DMS153 treated with DMSO at 0.1 percent for 48 hours (cell line): ENCODE data around the gene ICA1L.
"Not testable (repeated sequence)": the region's sequence is repeated elsewhere in the genome, so short reads cannot be mapped to it uniquely, and the experiment has no call there.

ENCODE experiments used
- DNase-seq: peaks from one replicate; lab custom pipeline; 2025; ENCODE audit not compliant: unreplicated experiment; lab: John Stamatoyannopoulos, UW

The ICA1L gene

DNA sequence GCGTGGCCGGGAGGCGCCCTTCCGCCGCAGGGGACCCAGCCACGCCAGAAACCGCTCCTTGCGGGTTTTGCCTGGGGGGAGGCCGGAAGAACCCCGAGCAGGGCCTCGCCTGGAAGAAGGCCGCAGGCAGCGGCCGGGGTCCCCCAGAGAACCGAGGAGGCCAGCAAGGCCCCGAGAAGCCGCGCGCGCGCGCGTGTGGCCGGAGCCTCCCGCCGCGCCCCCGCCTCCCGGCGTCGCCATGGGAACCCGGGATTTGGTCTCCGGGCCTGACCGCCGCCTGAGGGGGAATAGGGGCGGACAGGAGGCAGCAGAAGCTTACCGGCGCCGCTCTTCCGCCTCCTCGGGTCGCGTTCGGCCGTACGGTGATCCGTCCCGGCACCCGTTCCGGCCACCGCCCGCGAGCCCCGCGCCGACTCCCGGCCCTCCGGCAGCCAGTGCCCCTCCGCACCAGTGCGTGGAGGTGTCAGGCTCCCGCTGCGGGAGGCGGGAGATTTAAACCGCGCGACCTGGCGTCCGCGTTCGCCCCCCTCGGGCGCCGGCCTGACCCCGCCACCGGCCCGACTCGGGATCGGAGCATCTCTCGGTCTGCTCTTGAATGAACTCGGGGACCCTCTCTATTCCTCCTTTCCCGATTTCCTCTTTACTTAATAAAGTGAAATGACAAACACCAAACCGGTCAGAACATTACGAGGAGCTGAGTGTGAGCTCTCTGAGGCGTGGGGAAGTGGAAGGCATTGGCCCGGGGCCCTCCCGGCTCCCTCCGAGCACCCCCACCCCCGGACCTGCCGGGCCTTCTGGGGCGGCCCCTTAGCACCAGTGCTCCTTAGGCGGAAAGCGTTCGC, at the start of gene ICA1L:
TSS of gene ICA1L (minus strand) at position 467 of the 842 bp plus-strand sequence. CDS start 42,757 bp downstream, outside the sequence.
- peak; percentile 39 for DNase-seq

DNA sequence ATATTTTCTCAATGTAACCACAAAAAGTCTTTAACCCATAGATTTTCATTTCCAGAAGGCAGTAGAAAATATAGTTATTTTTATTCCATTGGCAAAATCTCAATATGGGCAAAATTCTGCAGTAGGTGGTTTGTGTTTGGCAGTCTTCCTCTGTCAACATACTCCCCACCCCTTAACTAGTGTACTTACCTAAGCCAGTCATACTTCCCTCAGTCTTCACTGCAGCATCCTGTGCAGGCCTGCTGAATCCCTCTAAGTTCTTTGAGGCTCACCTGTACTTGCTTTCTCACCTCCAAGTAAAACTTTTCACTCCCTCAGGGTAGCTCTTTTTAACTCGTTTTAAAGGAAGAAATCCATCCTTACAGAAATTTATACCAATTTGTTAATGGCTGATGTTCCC, 47.3 kb upstream of the ICA1L start:
- DNase-seq = no peak

DNA sequence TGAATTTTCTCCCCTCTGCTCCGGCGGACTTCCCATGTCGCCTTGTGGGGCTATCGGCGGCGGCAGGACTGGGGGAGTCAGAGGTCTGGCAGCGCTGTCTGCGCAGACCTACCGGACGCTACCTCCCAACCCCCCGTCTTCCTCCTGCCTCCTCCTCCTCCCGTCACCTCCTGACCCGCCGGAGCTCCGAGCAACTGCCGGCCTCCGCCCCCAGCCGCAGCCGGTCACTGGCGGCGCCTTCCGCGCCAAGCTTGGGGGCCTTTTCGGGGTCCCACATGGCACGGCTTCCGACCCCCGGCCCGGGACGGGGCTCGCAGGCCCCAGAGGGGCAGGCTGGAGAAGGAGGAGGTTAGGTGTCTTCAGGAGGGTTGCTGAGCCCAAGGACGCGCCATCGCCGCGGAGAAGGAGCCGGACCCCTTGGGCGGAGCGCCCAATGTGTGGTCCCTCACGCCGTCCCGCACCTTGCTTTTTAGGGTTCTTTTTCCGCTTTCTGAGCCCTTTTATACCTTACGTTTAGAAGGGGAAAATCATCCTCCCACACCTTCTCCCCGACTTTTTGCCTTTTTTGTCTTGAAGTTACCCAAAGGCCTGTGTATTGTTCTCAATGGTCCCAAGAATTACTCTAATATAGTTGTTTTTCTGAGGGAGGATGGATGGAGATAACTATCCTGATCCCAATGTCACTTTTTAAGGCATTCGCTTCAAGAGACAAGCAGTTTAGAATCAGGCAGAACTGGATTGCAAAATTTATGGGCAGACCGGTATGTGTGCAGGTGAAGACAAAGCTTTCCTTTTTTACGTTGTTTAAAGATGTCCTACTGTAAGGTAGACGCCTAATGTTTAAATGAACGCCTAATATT, 41.0 kb upstream of the ICA1L start:
- DNase-seq = not testable (repeated sequence)

DNA sequence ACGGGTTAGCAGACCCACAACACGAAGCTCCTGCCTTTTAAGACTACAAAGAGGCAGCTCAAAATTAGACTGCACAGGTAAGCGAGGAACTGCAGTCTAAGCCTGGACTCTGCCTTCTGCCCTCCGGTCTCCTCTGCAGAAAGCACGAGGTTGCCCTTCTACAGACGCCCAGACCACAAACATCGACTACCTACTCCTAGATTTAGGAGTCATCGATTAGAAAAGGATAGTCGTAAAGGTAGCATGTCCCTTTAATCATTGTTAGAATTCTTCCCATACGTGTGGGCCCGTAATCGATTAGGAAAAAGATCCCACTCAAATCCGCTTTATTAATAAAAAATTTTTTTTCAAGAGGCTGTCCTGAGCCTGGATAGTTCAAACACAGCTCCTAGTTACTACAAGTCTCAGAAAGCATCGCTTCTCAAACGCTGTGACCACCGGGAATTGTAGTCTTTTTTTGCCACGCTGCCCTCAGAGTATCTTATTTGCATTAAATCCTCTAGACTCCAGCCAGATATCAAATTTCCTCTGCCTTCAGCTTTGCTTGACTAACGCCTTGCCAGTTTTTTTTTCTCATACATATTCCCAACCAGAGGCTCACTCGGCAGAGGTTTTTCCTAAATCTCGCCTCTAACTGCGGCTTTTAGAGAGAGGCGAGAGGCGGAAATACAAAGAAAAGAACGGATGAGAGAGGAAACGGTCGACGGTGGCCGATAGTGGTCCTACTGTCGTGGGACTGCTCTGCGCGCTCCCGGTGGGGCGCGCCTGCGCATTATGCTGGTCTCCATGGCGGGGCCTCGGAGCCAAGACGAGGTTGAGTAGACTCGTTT, 40.2 kb upstream of the ICA1L start, which contains the start of the genes CARF and WDR12:
TSS of gene CARF (plus strand) at position 764 of the 830 bp plus-strand sequence. CDS start 29,628 bp downstream, outside the sequence.
TSS of gene WDR12 (minus strand) at position 162 of the 830 bp plus-strand sequence. CDS start 197 bp downstream, outside the sequence.
- peak; percentile 98 for DNase-seq

DNA sequence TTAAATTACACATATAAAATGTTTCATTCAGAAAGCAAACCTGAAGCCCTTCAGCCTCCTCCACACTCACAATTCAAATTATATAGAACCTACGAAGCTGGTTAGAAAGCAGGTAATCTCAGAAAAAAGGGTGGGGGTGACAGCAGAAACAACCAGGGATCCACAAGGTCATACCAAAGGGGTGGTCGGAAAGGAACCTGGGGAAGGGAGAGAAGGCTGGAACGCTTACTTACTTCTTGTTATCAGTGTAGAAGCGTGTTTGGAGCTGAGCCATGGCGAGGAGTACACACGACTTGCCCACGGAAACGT, 39.6 kb upstream of the ICA1L start:
- DNase-seq = no peak

DNA sequence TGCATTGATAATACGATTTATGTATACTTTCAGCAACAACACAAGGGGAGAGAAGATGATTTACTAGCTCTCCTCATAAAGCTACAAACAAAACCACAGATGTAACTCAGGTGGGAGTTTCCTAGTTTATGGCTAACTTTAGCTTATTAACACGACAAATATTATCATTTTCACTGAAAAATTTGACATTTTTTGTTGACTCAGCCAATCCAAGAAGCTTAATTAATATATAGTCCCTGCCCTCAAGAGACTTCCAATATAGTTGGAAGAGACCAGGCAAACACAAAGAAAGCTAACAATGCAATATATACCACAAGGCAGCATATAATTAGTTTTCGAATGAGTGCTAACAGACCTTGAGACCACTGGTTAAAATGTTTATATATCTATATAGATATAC, 39.1 kb upstream of the ICA1L start:
- DNase-seq = no peak

DNA sequence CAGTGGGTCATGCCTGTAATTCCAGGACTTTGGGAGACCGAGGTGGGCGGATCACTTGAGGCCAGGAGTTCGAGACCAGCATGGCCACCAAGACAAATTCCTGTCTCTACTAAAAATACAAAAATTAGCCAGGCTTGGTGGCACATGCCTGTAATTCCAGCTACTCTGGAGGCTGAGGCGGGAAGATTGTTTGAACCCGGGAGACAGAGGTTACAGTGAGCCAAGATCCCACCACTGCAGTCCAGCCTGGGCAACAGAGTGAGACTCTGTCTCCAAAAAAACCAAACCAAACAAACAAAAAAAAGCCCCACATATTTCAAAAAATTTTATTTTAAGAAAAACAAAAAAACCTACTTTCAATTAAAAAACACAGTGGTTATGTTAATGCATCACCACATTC, 38.7 kb upstream of the ICA1L start:
- DNase-seq = not testable (repeated sequence)

DNA sequence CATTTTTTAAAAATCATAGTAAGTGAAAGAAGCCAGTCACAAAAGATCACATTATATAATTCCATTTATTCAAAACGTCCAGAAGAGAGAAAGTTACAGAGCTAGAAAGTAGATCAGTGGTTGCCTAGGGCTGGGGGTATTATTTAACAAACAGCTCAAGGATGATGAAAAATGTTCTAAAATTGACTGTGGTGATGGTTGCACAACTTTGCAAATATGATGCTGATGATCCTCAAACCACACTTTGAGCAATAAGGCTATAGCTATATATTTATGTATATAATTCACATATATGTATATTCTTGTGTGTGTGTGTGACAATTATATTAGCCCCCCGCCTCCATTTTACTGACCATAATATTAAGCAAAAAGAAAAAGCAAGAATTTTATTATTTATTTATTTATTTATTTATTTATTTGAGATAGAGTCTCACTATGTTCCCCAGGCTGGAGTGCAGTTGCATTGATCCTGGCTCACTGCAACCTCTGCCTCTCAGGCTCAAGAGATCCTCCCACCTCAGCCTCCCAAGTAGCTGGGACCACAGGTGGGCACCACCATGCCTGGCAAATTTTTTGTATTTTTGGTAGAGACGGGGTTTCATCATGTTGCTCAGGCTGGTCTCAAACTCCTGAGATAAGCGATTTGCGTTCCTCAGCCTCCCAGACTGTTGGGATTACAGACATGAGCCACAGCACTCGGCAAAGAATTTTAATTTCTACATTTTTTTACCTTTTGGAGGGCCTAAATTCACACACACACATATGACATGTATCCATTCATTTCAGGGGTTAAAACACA, 38.0 kb upstream of the ICA1L start:
- DNase-seq = no peak

DNA sequence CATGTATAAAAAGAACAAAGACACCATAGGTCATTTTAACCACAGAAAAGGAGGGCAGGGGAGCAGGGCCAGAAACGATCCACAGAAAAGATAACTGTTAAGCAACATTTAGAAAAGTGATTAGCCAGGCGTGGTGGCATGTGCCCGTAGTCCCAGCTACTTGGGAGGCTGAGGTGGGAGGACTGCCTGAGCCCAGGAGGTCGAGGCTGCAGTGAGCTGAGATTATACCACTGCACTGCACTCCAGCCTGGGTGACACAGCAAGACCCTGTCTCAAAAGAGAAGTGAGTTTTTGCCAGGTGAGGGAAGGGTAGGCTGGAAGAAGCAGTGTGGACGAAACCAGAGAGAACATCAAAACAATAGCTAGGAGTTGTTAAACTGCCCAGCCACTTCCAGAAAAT, 36.6 kb upstream of the ICA1L start:
- DNase-seq = no peak

DNA sequence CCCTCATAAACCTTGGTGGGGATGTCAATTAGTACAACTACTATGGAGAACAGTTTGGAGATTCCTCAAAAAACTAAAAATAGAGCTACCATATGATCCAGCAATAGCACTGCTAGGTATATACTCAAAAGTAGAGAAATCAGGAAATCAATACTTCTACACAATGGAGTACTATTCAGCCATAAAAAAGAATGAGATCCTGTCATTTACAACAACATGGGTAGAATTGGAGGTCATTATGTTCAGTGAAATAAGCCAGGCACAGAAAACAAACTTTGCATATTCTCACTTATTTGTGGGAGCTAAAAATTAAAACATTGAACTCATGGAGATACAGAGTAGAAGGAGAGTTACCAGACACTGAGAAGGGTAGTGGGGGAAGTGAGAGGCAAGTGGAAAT, 33.9 kb upstream of the ICA1L start:
- DNase-seq = not testable (repeated sequence)

DNA sequence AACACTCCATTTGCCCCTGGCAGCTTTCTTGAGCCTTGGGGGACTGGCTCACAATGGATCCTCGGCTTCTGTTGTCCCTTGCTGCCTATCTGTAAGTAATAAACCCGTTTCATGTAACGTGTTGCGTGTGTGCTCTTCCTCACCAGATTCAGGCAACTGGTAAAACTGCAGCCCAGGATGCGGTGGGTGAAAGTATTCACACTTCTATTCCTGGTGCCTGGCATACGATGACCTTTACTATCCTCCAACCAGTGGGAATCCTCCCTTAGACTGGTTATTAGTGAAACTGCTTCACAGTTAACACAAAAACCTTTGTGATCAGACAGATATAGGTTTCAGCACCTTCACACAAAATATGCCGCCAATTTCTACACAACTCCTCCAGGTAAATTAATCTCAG, 13.6 kb upstream of the ICA1L start:
- DNase-seq = no peak

DNA sequence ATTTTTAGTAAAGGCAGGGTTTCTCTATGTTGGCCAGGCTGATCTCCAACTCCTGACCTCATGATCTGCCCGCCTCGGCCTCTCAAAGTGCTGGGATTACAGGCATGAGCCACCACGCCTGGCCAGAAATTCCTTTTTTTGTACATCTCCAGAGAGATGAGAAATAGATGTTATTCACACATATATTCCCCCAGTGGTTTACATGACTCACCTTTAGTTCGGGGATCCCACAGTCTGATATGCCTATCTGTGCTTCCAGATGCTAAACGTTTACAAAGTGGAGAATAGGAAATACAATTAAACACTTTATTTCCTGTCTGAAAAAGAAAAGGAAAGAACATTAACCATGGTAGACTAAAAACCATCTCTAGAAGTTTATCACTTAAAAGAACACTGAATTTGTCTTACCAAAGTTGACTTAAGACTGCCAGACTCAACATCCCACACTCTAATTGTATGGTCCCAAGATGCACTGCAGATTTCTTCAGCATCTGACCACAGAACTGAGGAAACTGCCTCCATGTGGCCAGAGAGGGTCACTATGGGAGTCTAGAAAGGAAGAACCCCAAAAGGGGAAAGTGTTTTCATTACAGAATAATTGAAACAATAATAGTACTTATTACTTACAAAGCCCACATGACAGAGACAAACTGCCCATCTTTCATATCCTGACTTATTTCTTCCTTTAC, 12.6 kb upstream of the ICA1L start:
- DNase-seq = no peak

DNA sequence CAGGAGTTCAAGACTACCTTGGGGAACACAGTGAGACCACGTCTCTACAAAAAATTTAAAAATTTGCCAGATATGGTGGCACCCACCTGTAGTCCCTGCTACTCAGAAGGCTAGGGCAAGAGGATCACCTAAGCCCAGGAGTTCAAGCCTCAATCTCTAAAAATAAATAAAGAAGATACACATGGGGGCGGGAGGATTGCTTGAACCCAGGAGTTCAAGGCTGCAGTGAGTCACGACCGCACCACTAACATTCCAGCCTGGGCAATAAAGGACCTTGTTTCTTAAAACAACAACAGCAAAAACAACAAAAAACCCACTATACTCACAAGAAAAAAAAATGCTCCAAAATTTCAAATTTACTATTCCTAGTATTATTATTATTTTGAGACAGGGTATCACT, 10.0 kb upstream of the ICA1L start:
- no peak for DNase-seq

DNA sequence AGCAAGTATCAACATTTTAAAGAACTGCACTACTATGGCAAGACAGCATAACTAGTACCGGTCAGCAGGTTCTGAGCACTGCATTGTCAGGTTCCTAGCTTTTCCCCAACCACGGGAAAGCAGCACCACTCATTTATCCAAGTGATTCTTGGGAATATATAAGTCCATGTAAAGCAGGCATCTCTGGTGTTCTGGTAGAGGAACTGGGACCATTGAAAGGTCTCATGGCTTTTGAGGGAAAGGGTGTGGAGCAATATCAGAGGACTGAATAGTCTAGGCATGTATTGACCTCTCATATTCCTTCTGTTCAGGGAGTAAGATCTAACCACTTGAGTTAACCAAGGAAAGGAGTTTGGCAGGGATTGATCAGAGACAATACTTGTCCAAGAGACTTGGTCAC, 6.1 kb upstream of the ICA1L start:
- DNase-seq = no peak

DNA sequence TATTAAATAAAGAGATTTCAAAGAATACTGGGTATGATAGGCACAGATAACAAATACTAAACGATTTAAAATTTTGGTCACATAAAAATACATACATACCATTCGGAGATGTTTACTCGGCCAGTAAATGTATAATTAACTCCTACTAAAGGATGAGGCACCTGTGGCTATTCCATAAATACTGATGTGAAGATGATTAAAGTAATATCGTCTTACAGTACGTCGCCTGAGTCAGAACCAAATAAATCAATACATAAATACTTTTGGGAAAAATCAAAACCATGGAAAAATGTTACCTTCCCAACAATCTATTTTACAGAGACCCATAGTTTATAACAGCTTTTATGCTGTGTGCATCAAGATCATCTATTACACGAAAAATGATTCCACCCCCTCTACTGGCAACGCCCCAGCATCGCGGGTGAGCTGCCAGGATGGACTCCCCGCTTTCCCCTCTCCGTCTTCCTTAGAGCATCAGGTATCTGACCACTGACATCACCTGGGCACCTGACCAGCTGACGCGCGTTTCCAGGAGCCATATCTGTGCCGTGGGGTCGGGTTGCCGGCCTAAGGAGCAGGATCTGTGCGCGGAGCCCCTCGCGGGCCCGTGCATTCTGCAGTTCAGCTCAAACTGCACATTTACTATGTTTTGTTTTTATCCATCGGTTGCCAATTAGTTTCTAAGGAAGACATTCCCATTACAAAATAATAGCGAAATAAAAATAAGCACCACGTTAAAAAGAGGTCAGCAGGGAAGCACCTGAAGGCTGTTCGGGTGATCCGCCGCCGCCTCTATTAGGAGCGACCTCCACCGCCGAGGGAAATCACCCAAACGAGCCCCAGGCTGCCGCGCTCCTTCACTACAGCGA, 901 bp downstream of the ICA1L start:
- DNase-seq = peak; percentile 87

DNA sequence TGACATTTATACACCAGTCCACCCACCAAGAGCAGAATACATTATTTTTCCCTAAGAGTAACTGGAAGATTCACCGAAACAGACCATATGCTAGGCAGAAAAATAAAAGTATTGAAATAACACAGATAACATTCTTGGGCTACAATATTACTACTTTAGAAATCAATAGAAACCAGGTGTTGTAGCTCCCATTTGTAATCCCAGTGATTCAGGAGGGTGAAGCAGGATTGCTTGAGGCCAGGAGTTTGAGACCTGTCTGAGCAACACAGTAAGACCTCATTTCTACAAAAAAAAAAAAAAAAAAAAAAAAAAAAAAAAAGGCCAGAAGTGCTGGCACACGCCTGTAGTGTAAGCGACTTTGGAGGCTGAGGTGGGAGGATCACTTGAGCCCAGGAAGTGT, 9.6 kb downstream of the ICA1L start:
- no peak for DNase-seq

DNA sequence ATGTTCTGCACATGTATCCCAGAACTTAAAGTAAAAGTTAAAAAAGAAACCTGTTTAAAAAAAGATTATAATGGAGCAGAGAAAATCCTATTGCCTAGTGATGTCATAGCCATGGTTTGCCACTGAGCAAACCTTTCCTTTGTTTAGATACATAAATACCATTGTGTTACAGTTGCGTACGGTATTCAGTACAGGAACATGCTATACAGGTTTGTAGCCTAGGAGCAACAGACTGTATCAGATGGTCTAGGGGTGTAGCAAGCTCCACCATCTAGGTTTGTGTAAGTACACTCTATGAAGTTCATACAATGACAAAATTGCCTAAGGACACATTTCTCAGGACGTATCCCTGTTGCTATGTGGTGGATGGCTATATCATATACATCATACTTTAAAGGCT, 13.0 kb downstream of the ICA1L start:
- DNase-seq = no peak

DNA sequence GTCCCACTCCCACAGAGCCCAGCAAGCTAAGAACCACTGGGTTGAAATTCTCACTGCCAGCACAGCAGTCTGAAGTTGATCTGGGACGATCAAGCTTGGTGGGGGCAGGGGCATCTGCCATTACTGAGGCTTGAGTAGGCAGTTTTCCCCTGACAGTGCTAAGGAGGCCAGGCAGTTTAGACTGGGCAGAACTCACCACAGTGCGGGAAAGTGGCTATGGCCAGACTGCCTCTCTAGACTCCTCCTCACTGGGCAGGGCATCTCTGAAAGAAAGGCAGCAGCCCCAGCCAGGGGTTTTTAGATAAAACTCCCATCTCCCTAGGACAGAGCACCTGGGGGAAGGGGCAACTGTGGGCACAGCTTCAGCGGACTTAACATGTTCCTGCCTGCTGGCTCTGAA, 22.2 kb downstream of the ICA1L start:
- not testable (repeated sequence) for DNase-seq

DNA sequence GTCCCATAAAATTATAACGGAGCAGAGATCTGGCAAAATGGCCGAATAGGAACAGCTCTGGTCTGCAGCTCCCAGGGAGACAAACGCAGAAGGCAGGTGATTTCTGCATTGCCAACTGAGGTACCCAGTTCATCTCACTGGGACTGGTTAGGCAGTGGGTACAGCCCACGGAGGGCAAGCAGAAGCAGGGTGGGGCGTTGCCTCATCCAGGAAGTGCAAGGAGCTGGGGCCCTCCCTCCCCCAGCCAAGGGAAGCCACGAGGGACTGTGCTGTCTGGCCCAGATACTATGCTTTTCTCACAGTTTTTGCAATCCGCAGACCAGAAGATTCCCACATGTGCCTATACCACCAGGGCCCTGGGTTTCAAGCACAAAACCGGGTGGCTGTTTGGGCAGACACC, 22.8 kb downstream of the ICA1L start:
- no peak for DNase-seq
